Endothelial cell of umbilical vein (primary cell): Measurements from ENCODE around the gene MFN2. TPM values are rescaled to one million over a fixed set of nuclear protein-coding genes. Genes with fewer than 3 reads are reported as not detected.

Experiments used
- BruUV-seq: library from RNA; stranded (reverse); fragments of 400-500 nt; replicated peaks from 2 replicates; lab custom pipeline; 2021; lab: Mats Ljungman, UMichigan
- CTCF ChIA-PET: fragments of 300-600, 350-600 bp; sonication (Branson Sonifier 250); formaldehyde crosslinking; loops from one replicate; lab custom pipeline; 2021; ENCODE audit warnings: antibody characterized with exemption, inconsistent platforms; lab: Charles Lee
- POLR2A ChIA-PET: fragments of 300-600, 350-600 bp; sonication (Branson Sonifier 250); formaldehyde crosslinking; loops from one replicate; lab custom pipeline; 2021; ENCODE audit warnings: antibody characterized with exemption, inconsistent platforms; lab: Charles Lee
- DNase-seq: peaks from one replicate; pipeline ENCODE4 v3.0.0-alpha.2; 2011; ENCODE audit warnings: low read depth, low spot score
- FAIRE-seq: peaks from 2 replicates; lab custom pipeline; 2011; peaks lifted over from hg19 to GRCh38; lab: Jason Lieb, UNC
- H2AFZ ChIP-seq: 2 replicates; pipeline ENCODE4 v1.6.0; 2012; ENCODE audit warnings: low read depth, low read length, control low read depth, inconsistent platforms
- H3K27ac ChIP-seq: 2 replicates; pipeline ENCODE4 v1.5.1; 2011; ENCODE audit warnings: low read depth, mild to moderate bottlenecking, control low read depth, low read length, moderate library complexity; ENCODE audit not compliant: insufficient read depth
- H3K27me3 ChIP-seq, 2 experiments: 2 replicates each; pipeline versions ENCODE4 v1.6.0 to v1.6.1; 2011; ENCODE audit warnings: low read length in 2 of 2, mixed read lengths in 1 of 2; ENCODE audit not compliant: control insufficient read depth in 2 of 2, insufficient read depth in 2 of 2
- H3K36me3 ChIP-seq, 2 experiments: 2 replicates in 1 of 2; 3 replicates in 1 of 2; pipeline ENCODE4 v1.5.1; 2011; ENCODE audit warnings: low read length in 2 of 2, mild to moderate bottlenecking in 1 of 2, moderate library complexity in 1 of 2; ENCODE audit not compliant: control insufficient read depth in 2 of 2, insufficient read depth in 2 of 2; ENCODE audit errors: extremely low read depth in 1 of 2
- H3K4me1 ChIP-seq: 3 replicates; pipeline ENCODE4 v1.5.1; 2011; ENCODE audit warnings: mild to moderate bottlenecking, low read length; ENCODE audit not compliant: control insufficient read depth, insufficient read depth; ENCODE audit errors: extremely low read depth
- H3K4me2 ChIP-seq: 2 replicates; pipeline ENCODE4 v1.6.1; 2011; ENCODE audit warnings: low read length, control low read depth, mixed read lengths; ENCODE audit not compliant: insufficient read depth
- H3K4me3 ChIP-seq, 3 experiments: fragments of 200-600 bp in 1 of 3; sonication (generic), shearing (Covaris generic) in 1 of 3; replicated peaks in 1 of 3; 2 replicates each; pipeline ENCODE4 v1.5.1; 2011 to 2016; ENCODE audit warnings: control low read depth in 3 of 3, low read length in 3 of 3, mild to moderate bottlenecking in 2 of 3, inconsistent platforms in 1 of 3, low read depth in 1 of 3, moderate library complexity in 1 of 3; ENCODE audit not compliant: insufficient read depth in 1 of 3
- H3K79me2 ChIP-seq: 2 replicates; pipeline ENCODE4 v1.6.0; 2012; ENCODE audit warnings: low read length, inconsistent platforms; ENCODE audit not compliant: control insufficient read depth, insufficient read depth
- H3K9ac ChIP-seq: replicated peaks from 2 replicates; pipeline ENCODE3; 2011; ENCODE audit warnings: low read length, control low read depth; ENCODE audit not compliant: insufficient read depth; ENCODE audit errors: extremely low read depth
- H3K9me1 ChIP-seq: replicated peaks from 3 replicates; pipeline ENCODE4 v1.6.0; 2011; ENCODE audit warnings: mild to moderate bottlenecking, low read length; ENCODE audit not compliant: control insufficient read depth, insufficient read depth; ENCODE audit errors: extremely low read depth
- H3K9me3 ChIP-seq: replicated peaks from 2 replicates; pipeline ENCODE4 v1.5.1; 2012; ENCODE audit warnings: low read length, inconsistent platforms; ENCODE audit not compliant: control insufficient read depth, insufficient read depth
- H4K20me1 ChIP-seq: replicated peaks from 2 replicates; pipeline ENCODE3; 2011; ENCODE audit warnings: mild to moderate bottlenecking, low read length; ENCODE audit not compliant: control insufficient read depth, insufficient read depth; ENCODE audit errors: extremely low read depth
- EZH2 ChIP-seq: IDR thresholded peaks from 2 replicates; pipeline ENCODE4 v1.6.1; 2012; ENCODE audit warnings: borderline replicate concordance, low read depth, mild to moderate bottlenecking, moderate library complexity, low read length, inconsistent platforms; ENCODE audit not compliant: severe bottlenecking
- FOS ChIP-seq: IDR thresholded peaks from 2 replicates; pipeline ENCODE4 v1.6.1; 2011; ENCODE audit warnings: mild to moderate bottlenecking, low read length, moderate library complexity, borderline replicate concordance; ENCODE audit not compliant: insufficient read depth
- GATA2 ChIP-seq: IDR thresholded peaks from 2 replicates; pipeline ENCODE4 v1.7.0; 2011; ENCODE audit warnings: low read depth, mild to moderate bottlenecking, moderate library complexity, mixed read lengths, low read length; ENCODE audit not compliant: insufficient read length, insufficient read depth
- JUN ChIP-seq: IDR thresholded peaks from 2 replicates; pipeline ENCODE4 v1.6.1; 2011; ENCODE audit warnings: borderline replicate concordance, low read depth; ENCODE audit not compliant: insufficient read length, insufficient read depth
- MYC ChIP-seq: IDR thresholded peaks from one replicate; pipeline ENCODE4 v1.6.1; 2011; ENCODE audit warnings: mild to moderate bottlenecking, low read depth, low read length
- POLR2A ChIP-seq: IDR thresholded peaks from 2 replicates; pipeline ENCODE4 v1.6.1; 2012; ENCODE audit warnings: low read depth, mild to moderate bottlenecking, control low read depth, low read length
- POLR2AphosphoS5 ChIP-seq: IDR thresholded peaks from 2 replicates; pipeline ENCODE4 v1.6.1; 2012; ENCODE audit warnings: low read depth, mild to moderate bottlenecking, control low read depth, low read length, moderate library complexity; ENCODE audit not compliant: insufficient read depth
- dilution Hi-C: fragments of 300-500 bp; cut with MboI; formaldehyde crosslinking; loops from one replicate; pipeline ENCODE4 v1.15.0; 2019; ENCODE audit warnings: low sequenced_read_pairs; ENCODE audit not compliant: extremely low pct_ligation_motif_present
- intact Hi-C: fragments of 100-400 bp; cut with micrococcal nuclease; formaldehyde crosslinking; loops from one replicate; pipeline ENCODE4 v1.10.0; 2022
- polyA plus RNA-seq, 4 experiments: library from polyadenylated mRNA; depleted of rRNA in 3 of 4; stranded (reverse) in 3 of 4; unstranded in 1 of 4; fragments of >200 nt; gene quantifications; 2 replicates each; pipeline versions ENCODE4 v1.2.1 to v1.2.3, GENCODE V29; 2011 to 2012; ENCODE audit warnings: missing spikeins in 1 of 4
- total RNA-seq: library from RNA; stranded (reverse); gene quantifications from 2 replicates; pipeline ENCODE4 v1.2.3, GENCODE V29; 2021
- TF ChIP-seq, protein P1 (sequence below): IDR thresholded peaks from 2 replicates; pipeline ENCODE4 v1.6.1; 2011; ENCODE audit not compliant: insufficient read depth, insufficient read length
- TF ChIP-seq, protein P2 (sequence below), 2 donors: IDR thresholded peaks; 1 replicate in 1 of 2; 2 replicates in 1 of 2; pipeline ENCODE4 v1.5.1; 2011; ENCODE audit warnings: low read length in 2 of 2, mild to moderate bottlenecking in 2 of 2, moderate library complexity in 2 of 2, control low read depth in 1 of 2, inconsistent platforms in 1 of 2, low read depth in 1 of 2; ENCODE audit not compliant: insufficient read depth in 1 of 2; ENCODE audit errors: extremely low read depth in 1 of 2

Gene MFN2
- total and polyA plus RNA-seq, 2 donors (not counting 3 experiments of a cell fraction or from before 2014, with no cell fraction given) = 51.4 to 82.4 TPM

DNA sequence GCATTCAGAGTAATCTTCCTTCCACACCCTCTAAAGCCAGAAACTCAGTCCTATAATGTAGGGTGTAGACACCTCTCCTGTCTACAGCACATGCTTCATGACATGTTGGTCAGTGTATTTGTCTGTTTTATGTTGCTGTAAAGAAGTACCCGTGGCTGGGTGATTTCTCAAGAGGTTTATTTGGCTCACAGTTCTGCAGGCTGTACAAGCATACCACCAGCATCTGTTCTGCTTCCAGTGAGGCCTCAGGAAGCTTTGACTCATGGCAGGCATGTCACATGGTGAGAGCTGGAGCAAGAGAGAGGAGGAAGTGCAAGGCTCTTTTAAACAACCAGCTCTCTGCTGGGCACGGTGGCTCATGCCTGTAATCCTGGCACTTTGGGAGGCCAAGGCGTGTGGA lies 33.6 kb upstream of the MFN2 start:
- dilution Hi-C loops (no loop called here), intact Hi-C loops (no loop called here)
- no peaks in the 10 kb centered on the region for H3K27me3 ChIP-seq
- ChIA-PET CTCF (interaction anchor here (1.0 kb wide), 1 partner anchor 23 kb away, joined by 3 read pairs; no protein-coding TSS in a partner anchor), POLR2A (interaction anchor here (0.7 kb wide), 1 partner anchor 15 kb away, joined by 3 read pairs; no protein-coding TSS in a partner anchor)
- H3K9me1 ChIP-seq = no peaks in the 10 kb centered on the region
- TF ChIP-seq MYC (no peak), POLR2AphosphoS5 (no peak), JUN (no peak), POLR2A (no peak), EZH2 (no peak), FOS (no peak), GATA2 (no peak)
- TF ChIP-seq, protein P1, sequence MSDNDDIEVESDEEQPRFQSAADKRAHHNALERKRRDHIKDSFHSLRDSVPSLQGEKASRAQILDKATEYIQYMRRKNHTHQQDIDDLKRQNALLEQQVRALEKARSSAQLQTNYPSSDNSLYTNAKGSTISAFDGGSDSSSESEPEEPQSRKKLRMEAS = no peak
- TF ChIP-seq, protein P2, sequence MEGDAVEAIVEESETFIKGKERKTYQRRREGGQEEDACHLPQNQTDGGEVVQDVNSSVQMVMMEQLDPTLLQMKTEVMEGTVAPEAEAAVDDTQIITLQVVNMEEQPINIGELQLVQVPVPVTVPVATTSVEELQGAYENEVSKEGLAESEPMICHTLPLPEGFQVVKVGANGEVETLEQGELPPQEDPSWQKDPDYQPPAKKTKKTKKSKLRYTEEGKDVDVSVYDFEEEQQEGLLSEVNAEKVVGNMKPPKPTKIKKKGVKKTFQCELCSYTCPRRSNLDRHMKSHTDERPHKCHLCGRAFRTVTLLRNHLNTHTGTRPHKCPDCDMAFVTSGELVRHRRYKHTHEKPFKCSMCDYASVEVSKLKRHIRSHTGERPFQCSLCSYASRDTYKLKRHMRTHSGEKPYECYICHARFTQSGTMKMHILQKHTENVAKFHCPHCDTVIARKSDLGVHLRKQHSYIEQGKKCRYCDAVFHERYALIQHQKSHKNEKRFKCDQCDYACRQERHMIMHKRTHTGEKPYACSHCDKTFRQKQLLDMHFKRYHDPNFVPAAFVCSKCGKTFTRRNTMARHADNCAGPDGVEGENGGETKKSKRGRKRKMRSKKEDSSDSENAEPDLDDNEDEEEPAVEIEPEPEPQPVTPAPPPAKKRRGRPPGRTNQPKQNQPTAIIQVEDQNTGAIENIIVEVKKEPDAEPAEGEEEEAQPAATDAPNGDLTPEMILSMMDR (IDR thresholded peaks at IDR 0.05; ENCODE audit: extremely low read depth in 1 of 2, insufficient read depth in 1 of 2, low read depth in 1 of 2, low read length in 2 of 2) = no peak
- peaks cover 3% of the 10 kb centered on the region for H3K79me2 ChIP-seq
- FAIRE-seq (no peak), DNase-seq (no peak)
- H3K9ac ChIP-seq = no peak overlapping the region
- no peak overlapping the region for H3K4me3 ChIP-seq
- H3K4me1 ChIP-seq = no peaks in the 10 kb centered on the region
- H3K36me3 ChIP-seq = peaks cover 7 to 15% of the 10 kb centered on the region in 2 experiments
- no TSS peak for BruUV-seq
- H3K4me2 ChIP-seq = no peak overlapping the region
- H3K27ac ChIP-seq = no peak overlapping the region
- H2AFZ ChIP-seq = no peak overlapping the region
- H3K9me3 ChIP-seq = no peaks in the 10 kb centered on the region
- H4K20me1 ChIP-seq = no peaks in the 10 kb centered on the region
